A549 (cell line): ENCODE results near the gene SYCE3.

Experiments
- CHD4 ChIP-seq: fragments of 200-600 bp; sonication (generic); IDR thresholded peaks from 2 replicates; pipeline ENCODE4 v1.6.1; 2016; ENCODE audit warnings: antibody characterized with exemption, mild to moderate bottlenecking, borderline replicate concordance
- EP300 ChIP-seq, 2 experiments: fragments of >200 bp; sonication (Bioruptor Twin); formaldehyde crosslinking; IDR thresholded peaks; 2 replicates in 1 of 2; 3 replicates in 1 of 2; pipeline ENCODE4 v1.6.1; 2016 to 2017
- FOSL2 ChIP-seq, 2 experiments: fragments of 450-650 bp in 1 of 2; fragments of >200 bp in 1 of 2; sonication (Bioruptor Twin) in 1 of 2; formaldehyde crosslinking; IDR thresholded peaks; 2 replicates each; pipeline versions ENCODE4 v1.5.0 to v1.6.1; 2016 to 2020; ENCODE audit warnings: mild to moderate bottlenecking in 1 of 2, moderate library complexity in 1 of 2
- KDM1A ChIP-seq: fragments of 200-600 bp; sonication (generic); IDR thresholded peaks from 2 replicates; pipeline ENCODE4 v1.6.1; 2016; ENCODE audit warnings: low read depth, mild to moderate bottlenecking
- MYC ChIP-seq: IDR thresholded peaks from 2 replicates; pipeline ENCODE4 v1.6.1; 2012; ENCODE audit warnings: mild to moderate bottlenecking, inconsistent platforms, low read length, improper control_type of control experiment, borderline replicate concordance
- PHF8 ChIP-seq: fragments of 200-600 bp; sonication (generic); IDR thresholded peaks from 2 replicates; pipeline ENCODE4 v1.6.1; 2016; ENCODE audit warnings: low read depth, mild to moderate bottlenecking, antibody characterized with exemption, moderate library complexity, borderline replicate concordance
- POLR2A ChIP-seq: IDR thresholded peaks from 2 replicates; pipeline ENCODE4 v1.6.1; 2012; ENCODE audit warnings: mild to moderate bottlenecking, low read length
- POLR2AphosphoS2 ChIP-seq: conservative IDR thresholded peaks from 2 replicates; pipeline ENCODE4 v1.6.1; 2012; ENCODE audit warnings: low read length, improper control_type of control experiment, inconsistent platforms
- RAD21 ChIP-seq, 2 experiments: fragments of >200 bp in 1 of 2; sonication (Bioruptor Twin) in 1 of 2; formaldehyde crosslinking in 1 of 2; IDR thresholded peaks in 1 of 2; conservative IDR thresholded peaks in 1 of 2; 2 replicates in 1 of 2; 3 replicates in 1 of 2; pipeline ENCODE4 v1.6.1; 2012 to 2018; ENCODE audit warnings: inconsistent platforms in 1 of 2
- USF2 ChIP-seq: fragments of 450-650 bp; IDR thresholded peaks from 2 replicates; pipeline ENCODE4 v1.6.1; 2014; ENCODE audit warnings: antibody characterized with exemption
- ZFP36 ChIP-seq: fragments of 450-650 bp; IDR thresholded peaks from 2 replicates; pipeline ENCODE4 v1.6.1; 2014; ENCODE audit warnings: borderline replicate concordance; ENCODE audit not compliant: partially characterized antibody
- TF ChIP-seq, protein P1 (sequence below): fragments of >200 bp; sonication (Bioruptor Twin); formaldehyde crosslinking; IDR thresholded peaks from 3 replicates; pipeline ENCODE4 v1.5.1; 2016
- TF ChIP-seq, protein P2 (sequence below): IDR thresholded peaks from 2 replicates; pipeline ENCODE4 v1.6.1; 2012

GRCh38 chr22:50595189-50595588, 32.5 kb upstream of the SYCE3 start:
- no peak for TF ChIP-seq KDM1A
- TF ChIP-seq POLR2AphosphoS2 = no peak
- TF ChIP-seq PHF8 = no peak
- TF ChIP-seq, protein P1, sequence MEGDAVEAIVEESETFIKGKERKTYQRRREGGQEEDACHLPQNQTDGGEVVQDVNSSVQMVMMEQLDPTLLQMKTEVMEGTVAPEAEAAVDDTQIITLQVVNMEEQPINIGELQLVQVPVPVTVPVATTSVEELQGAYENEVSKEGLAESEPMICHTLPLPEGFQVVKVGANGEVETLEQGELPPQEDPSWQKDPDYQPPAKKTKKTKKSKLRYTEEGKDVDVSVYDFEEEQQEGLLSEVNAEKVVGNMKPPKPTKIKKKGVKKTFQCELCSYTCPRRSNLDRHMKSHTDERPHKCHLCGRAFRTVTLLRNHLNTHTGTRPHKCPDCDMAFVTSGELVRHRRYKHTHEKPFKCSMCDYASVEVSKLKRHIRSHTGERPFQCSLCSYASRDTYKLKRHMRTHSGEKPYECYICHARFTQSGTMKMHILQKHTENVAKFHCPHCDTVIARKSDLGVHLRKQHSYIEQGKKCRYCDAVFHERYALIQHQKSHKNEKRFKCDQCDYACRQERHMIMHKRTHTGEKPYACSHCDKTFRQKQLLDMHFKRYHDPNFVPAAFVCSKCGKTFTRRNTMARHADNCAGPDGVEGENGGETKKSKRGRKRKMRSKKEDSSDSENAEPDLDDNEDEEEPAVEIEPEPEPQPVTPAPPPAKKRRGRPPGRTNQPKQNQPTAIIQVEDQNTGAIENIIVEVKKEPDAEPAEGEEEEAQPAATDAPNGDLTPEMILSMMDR = no peak
- TF ChIP-seq ZFP36 = no peak
- no peak for TF ChIP-seq POLR2A
- TF ChIP-seq MYC = no peak
- TF ChIP-seq, protein P2, sequence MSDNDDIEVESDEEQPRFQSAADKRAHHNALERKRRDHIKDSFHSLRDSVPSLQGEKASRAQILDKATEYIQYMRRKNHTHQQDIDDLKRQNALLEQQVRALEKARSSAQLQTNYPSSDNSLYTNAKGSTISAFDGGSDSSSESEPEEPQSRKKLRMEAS = no peak
- TF ChIP-seq EP300 (IDR thresholded peaks at IDR 0.05) = no peak
- no peak for TF ChIP-seq USF2
- TF ChIP-seq FOSL2 (IDR thresholded peaks at IDR 0.05) = no peak
- TF ChIP-seq FOSL2 (CRISPR knock-in tag; IDR thresholded peaks at IDR 0.05) = no peak
- TF ChIP-seq CHD4 = no peak
- no peak for TF ChIP-seq RAD21 (conservative IDR thresholded peaks at IDR 0.05 in 1 of 2, IDR thresholded peaks at IDR 0.05 in 1 of 2)
